ENCODE data around the gene KRTAP10-10.

DNA sequence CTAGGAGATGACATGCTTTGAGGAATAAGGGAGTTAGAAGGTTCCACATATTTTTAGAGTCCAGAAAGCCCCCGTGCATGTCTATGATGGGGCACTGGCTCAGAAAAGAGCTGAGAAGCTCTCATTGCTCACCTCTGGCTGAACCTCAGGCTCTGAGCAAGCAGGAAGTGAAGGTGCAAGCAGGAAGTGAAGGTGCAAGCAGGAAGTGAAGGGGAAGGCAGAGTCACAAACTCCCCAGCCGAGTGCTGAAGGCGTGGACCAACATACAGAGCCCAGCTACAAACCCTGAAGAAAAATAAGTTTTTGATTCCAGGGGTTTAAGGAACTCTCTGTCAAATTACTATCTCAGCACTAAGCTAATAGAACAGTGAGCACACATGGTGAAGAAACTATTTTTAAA, 18.2 kb upstream of the KRTAP10-10 start:
- TF ChIP-seq EZH2 (IDR thresholded peaks at IDR 0.05; ENCODE audit: low read length), result no peak
- TF ChIP-seq, protein P1, sequence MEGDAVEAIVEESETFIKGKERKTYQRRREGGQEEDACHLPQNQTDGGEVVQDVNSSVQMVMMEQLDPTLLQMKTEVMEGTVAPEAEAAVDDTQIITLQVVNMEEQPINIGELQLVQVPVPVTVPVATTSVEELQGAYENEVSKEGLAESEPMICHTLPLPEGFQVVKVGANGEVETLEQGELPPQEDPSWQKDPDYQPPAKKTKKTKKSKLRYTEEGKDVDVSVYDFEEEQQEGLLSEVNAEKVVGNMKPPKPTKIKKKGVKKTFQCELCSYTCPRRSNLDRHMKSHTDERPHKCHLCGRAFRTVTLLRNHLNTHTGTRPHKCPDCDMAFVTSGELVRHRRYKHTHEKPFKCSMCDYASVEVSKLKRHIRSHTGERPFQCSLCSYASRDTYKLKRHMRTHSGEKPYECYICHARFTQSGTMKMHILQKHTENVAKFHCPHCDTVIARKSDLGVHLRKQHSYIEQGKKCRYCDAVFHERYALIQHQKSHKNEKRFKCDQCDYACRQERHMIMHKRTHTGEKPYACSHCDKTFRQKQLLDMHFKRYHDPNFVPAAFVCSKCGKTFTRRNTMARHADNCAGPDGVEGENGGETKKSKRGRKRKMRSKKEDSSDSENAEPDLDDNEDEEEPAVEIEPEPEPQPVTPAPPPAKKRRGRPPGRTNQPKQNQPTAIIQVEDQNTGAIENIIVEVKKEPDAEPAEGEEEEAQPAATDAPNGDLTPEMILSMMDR (optimal IDR thresholded peaks at IDR 0.05 in 1 of 3, IDR thresholded peaks at IDR 0.05 in 1 of 3, conservative IDR thresholded peaks at IDR 0.05 in 1 of 3; ENCODE audit: extremely low read depth in 1 of 3, insufficient read depth in 2 of 3, low read length in 3 of 3), result no peak

Data from keratinocyte (primary cell).